ENCODE results near the gene GPRIN3. TPM values are rescaled to one million over a fixed set of nuclear protein-coding genes. Genes with fewer than 3 reads are reported as not detected.

The GPRIN3 gene
- total and polyA plus RNA-seq, 10 of the 15 experiments (the other 5 are each of a cell fraction or from before 2014, with no cell fraction given): under 0.01 to 0.05 (median 0.01) TPM; not detected in 6

DNA sequence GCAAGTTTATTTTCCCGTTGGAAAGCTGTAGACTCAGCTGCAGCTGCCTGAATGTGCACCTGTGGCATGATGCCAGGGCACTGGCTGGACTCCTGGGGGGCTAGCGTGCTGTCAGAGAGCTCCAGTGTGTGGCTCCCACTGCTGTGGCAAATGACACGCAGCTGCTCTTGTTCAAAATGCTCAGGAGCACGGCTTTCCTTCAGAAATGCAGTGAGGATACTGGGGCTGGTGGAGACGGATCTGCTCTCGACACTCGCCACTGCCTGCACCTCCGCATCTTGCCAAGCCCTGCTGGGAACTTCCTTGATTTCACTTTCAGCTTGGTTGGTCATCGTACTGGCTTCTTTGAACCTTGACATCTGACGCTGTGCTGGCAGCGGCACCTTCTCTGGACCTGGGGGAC lies 58.7 kb downstream of the GPRIN3 start (continued):
- TF ChIP-seq ASH2L (IDR thresholded peaks at IDR 0.05; ENCODE audit: borderline replicate concordance, low read depth) (no peak), NBN (IDR thresholded peaks at IDR 0.05) (no peak), MEF2B (IDR thresholded peaks at IDR 0.05; ENCODE audit: partially characterized antibody, poor library complexity, severe bottlenecking) (no peak), NR2C1 (IDR thresholded peaks at IDR 0.05) (no peak), NR2F1 (conservative IDR thresholded peaks at IDR 0.05) (no peak), TCF12 (IDR thresholded peaks at IDR 0.05; ENCODE audit: low read depth, low read length) (no peak), RB1 (IDR thresholded peaks at IDR 0.05; ENCODE audit: borderline replicate concordance) (no peak), POLR2AphosphoS2 (IDR thresholded peaks at IDR 0.05; ENCODE audit: low read depth, low read length) (no peak)
- TF ChIP-seq, protein P1, sequence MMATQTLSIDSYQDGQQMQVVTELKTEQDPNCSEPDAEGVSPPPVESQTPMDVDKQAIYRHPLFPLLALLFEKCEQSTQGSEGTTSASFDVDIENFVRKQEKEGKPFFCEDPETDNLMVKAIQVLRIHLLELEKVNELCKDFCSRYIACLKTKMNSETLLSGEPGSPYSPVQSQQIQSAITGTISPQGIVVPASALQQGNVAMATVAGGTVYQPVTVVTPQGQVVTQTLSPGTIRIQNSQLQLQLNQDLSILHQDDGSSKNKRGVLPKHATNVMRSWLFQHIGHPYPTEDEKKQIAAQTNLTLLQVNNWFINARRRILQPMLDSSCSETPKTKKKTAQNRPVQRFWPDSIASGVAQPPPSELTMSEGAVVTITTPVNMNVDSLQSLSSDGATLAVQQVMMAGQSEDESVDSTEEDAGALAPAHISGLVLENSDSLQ (IDR thresholded peaks at IDR 0.05): no peak
- TF ChIP-seq, protein P2, sequence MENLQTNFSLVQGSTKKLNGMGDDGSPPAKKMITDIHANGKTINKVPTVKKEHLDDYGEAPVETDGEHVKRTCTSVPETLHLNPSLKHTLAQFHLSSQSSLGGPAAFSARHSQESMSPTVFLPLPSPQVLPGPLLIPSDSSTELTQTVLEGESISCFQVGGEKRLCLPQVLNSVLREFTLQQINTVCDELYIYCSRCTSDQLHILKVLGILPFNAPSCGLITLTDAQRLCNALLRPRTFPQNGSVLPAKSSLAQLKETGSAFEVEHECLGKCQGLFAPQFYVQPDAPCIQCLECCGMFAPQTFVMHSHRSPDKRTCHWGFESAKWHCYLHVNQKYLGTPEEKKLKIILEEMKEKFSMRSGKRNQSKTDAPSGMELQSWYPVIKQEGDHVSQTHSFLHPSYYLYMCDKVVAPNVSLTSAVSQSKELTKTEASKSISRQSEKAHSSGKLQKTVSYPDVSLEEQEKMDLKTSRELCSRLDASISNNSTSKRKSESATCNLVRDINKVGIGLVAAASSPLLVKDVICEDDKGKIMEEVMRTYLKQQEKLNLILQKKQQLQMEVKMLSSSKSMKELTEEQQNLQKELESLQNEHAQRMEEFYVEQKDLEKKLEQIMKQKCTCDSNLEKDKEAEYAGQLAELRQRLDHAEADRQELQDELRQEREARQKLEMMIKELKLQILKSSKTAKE (IDR thresholded peaks at IDR 0.05; ENCODE audit: low read depth, poor library complexity, severe bottlenecking): no peak
- TF ChIP-seq, protein P3, sequence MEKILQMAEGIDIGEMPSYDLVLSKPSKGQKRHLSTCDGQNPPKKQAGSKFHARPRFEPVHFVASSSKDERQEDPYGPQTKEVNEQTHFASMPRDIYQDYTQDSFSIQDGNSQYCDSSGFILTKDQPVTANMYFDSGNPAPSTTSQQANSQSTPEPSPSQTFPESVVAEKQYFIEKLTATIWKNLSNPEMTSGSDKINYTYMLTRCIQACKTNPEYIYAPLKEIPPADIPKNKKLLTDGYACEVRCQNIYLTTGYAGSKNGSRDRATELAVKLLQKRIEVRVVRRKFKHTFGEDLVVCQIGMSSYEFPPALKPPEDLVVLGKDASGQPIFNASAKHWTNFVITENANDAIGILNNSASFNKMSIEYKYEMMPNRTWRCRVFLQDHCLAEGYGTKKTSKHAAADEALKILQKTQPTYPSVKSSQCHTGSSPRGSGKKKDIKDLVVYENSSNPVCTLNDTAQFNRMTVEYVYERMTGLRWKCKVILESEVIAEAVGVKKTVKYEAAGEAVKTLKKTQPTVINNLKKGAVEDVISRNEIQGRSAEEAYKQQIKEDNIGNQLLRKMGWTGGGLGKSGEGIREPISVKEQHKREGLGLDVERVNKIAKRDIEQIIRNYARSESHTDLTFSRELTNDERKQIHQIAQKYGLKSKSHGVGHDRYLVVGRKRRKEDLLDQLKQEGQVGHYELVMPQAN (conservative IDR thresholded peaks at IDR 0.05): no peak
- TF ChIP-seq, protein P4, sequence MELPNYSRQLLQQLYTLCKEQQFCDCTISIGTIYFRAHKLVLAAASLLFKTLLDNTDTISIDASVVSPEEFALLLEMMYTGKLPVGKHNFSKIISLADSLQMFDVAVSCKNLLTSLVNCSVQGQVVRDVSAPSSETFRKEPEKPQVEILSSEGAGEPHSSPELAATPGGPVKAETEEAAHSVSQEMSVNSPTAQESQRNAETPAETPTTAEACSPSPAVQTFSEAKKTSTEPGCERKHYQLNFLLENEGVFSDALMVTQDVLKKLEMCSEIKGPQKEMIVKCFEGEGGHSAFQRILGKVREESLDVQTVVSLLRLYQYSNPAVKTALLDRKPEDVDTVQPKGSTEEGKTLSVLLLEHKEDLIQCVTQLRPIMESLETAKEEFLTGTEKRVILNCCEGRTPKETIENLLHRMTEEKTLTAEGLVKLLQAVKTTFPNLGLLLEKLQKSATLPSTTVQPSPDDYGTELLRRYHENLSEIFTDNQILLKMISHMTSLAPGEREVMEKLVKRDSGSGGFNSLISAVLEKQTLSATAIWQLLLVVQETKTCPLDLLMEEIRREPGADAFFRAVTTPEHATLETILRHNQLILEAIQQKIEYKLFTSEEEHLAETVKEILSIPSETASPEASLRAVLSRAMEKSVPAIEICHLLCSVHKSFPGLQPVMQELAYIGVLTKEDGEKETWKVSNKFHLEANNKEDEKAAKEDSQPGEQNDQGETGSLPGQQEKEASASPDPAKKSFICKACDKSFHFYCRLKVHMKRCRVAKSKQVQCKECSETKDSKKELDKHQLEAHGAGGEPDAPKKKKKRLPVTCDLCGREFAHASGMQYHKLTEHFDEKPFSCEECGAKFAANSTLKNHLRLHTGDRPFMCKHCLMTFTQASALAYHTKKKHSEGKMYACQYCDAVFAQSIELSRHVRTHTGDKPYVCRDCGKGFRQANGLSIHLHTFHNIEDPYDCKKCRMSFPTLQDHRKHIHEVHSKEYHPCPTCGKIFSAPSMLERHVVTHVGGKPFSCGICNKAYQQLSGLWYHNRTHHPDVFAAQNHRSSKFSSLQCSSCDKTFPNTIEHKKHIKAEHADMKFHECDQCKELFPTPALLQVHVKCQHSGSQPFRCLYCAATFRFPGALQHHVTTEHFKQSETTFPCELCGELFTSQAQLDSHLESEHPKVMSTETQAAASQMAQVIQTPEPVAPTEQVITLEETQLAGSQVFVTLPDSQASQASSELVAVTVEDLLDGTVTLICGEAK (IDR thresholded peaks at IDR 0.05; ENCODE audit: borderline replicate concordance): no peak
